Measurements from ENCODE around the gene PGAP6.
"Not testable (repeated sequence)": the region's sequence is repeated elsewhere in the genome, so short reads cannot be mapped to it uniquely, and the experiment has no call there.

Gene PGAP6

GRCh38 chr16:364595-365491 lies 16.9 kb downstream of the PGAP6 start:
- H3K27ac ChIP-seq (ENCODE audit: low read depth in 2 of 2, low read length in 2 of 2), result no peak overlapping the region
- H3K4me3 ChIP-seq (ENCODE audit: low read length in 2 of 2), result no peak overlapping the region
- H3K9ac ChIP-seq (ENCODE audit: low read depth in 1 of 2, low read length in 2 of 2), result no peak overlapping the region
- peaks cover 4 to 10% of the 10 kb centered on the region in 2 donors for H3K27me3 ChIP-seq (ENCODE audit: control insufficient read depth in 2 of 2, insufficient read depth in 2 of 2, low read length in 2 of 2)
- H3K9me3 ChIP-seq (ENCODE audit: control insufficient read depth in 2 of 2, low read length in 2 of 2), result no peaks in the 10 kb centered on the region
- peaks cover 3 to 5% of the 10 kb centered on the region in 2 donors for H3K4me1 ChIP-seq (ENCODE audit: control insufficient read depth in 2 of 2, insufficient read depth in 2 of 2, low read length in 2 of 2)
- peaks cover 10 to 19% of the 10 kb centered on the region in 2 donors for H3K36me3 ChIP-seq (ENCODE audit: control insufficient read depth in 2 of 2, insufficient read depth in 2 of 2, low read length in 2 of 2)

DNA sequence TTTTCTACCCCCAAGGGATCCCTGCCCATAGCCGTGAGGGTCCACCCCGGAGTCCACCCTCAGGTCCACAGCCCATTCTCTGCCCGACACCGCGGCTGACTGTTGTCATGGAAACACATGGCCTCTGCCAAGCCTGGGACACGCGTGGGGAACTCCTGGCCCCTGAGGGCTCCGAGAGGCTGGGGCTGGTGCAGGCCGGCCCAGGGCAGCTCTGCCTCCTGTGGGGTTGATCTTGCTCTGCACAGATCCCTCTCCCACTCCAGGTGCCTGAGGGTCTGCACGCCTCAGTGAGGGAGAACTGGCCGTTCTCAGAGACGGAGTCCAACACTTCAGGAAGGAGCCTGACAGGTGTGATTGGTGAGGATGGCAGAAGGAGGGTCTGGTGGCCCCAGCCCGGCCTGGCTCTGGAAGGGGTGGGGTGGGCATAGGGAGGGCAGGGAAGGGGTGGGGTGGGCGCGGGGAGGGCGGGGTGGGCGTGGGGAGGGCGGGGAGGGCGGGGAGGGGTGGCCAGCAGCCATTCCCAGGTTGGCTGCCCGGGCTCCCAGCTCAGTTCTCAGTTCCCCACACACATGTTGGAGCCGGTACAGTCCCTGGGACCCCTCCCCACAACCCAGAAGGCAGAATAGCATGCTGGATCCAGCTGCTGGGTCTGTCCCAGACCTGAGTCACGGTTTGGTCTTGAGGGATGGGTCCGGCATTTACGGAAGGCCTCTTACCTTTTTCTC lies 17.9 kb downstream of the PGAP6 start:
- H3K4me1 ChIP-seq (ENCODE audit: control insufficient read depth in 2 of 2, insufficient read depth in 2 of 2, low read length in 2 of 2), result peaks cover 0 to 5% of the 10 kb centered on the region in 2 donors
- H3K4me3 ChIP-seq (ENCODE audit: low read length in 2 of 2), result no peak overlapping the region
- H3K27ac ChIP-seq (ENCODE audit: low read depth in 2 of 2, low read length in 2 of 2), result no peak overlapping the region
- H3K9ac ChIP-seq (ENCODE audit: low read depth in 1 of 2, low read length in 2 of 2), result no peak overlapping the region
- H3K36me3 ChIP-seq (ENCODE audit: control insufficient read depth in 2 of 2, insufficient read depth in 2 of 2, low read length in 2 of 2), result peaks cover 10 to 18% of the 10 kb centered on the region in 2 donors
- H3K9me3 ChIP-seq (ENCODE audit: control insufficient read depth in 2 of 2, low read length in 2 of 2), result no peaks in the 10 kb centered on the region
- peaks cover 4 to 10% of the 10 kb centered on the region in 2 donors for H3K27me3 ChIP-seq (ENCODE audit: control insufficient read depth in 2 of 2, insufficient read depth in 2 of 2, low read length in 2 of 2)

GRCh38 chr16:363110-363765 lies 18.5 kb downstream of the PGAP6 start:
- Histone ChIP-seq H3K27ac (ENCODE audit: low read depth in 2 of 2, low read length in 2 of 2) (no peak overlapping the region), H3K36me3 (ENCODE audit: control insufficient read depth in 2 of 2, insufficient read depth in 2 of 2, low read length in 2 of 2) (peaks cover 10 to 13% of the 10 kb centered on the region in 2 donors), H3K9ac (ENCODE audit: low read depth in 1 of 2, low read length in 2 of 2) (no peak overlapping the region), H3K27me3 (ENCODE audit: control insufficient read depth in 2 of 2, insufficient read depth in 2 of 2, low read length in 2 of 2) (peaks cover 4 to 10% of the 10 kb centered on the region in 2 donors), H3K9me3 (ENCODE audit: control insufficient read depth in 2 of 2, low read length in 2 of 2) (no peaks in the 10 kb centered on the region), H3K4me3 (ENCODE audit: low read length in 2 of 2) (no peak overlapping the region), H3K4me1 (ENCODE audit: control insufficient read depth in 2 of 2, insufficient read depth in 2 of 2, low read length in 2 of 2) (peaks cover 0 to 5% of the 10 kb centered on the region in 2 donors)

- H3K4me1 ChIP-seq (ENCODE audit: control insufficient read depth in 2 of 2, insufficient read depth in 2 of 2, low read length in 2 of 2); H3K9ac ChIP-seq (ENCODE audit: low read depth in 1 of 2, low read length in 2 of 2); H3K9me3 ChIP-seq (ENCODE audit: control insufficient read depth in 2 of 2, low read length in 2 of 2); H3K27ac ChIP-seq (ENCODE audit: low read depth in 2 of 2, low read length in 2 of 2); H3K36me3 ChIP-seq (ENCODE audit: control insufficient read depth in 2 of 2, insufficient read depth in 2 of 2, low read length in 2 of 2); H3K4me3 ChIP-seq (ENCODE audit: low read length in 2 of 2): not testable (repeated sequence)
- peaks cover 4 to 10% of the 10 kb centered on the region in 2 donors for H3K27me3 ChIP-seq (ENCODE audit: control insufficient read depth in 2 of 2, insufficient read depth in 2 of 2, low read length in 2 of 2)
Measured at GRCh38 chr16:362702-362999, 19.1 kb downstream of the PGAP6 start.

- Histone ChIP-seq H3K36me3 (ENCODE audit: control insufficient read depth in 2 of 2, insufficient read depth in 2 of 2, low read length in 2 of 2) (peaks cover 3 to 4% of the 10 kb centered on the region in 2 donors), H3K9ac (ENCODE audit: low read depth in 1 of 2, low read length in 2 of 2) (no peak overlapping the region), H3K27me3 (ENCODE audit: control insufficient read depth in 2 of 2, insufficient read depth in 2 of 2, low read length in 2 of 2) (peaks cover 4 to 10% of the 10 kb centered on the region in 2 donors), H3K27ac (ENCODE audit: low read depth in 2 of 2, low read length in 2 of 2) (no peak overlapping the region), H3K4me1 (ENCODE audit: control insufficient read depth in 2 of 2, insufficient read depth in 2 of 2, low read length in 2 of 2) (peaks cover 0 to 5% of the 10 kb centered on the region in 2 donors), H3K9me3 (ENCODE audit: control insufficient read depth in 2 of 2, low read length in 2 of 2) (no peaks in the 10 kb centered on the region), H3K4me3 (ENCODE audit: low read length in 2 of 2) (no peak overlapping the region)
Measured at GRCh38 chr16:361872-362701, 19.7 kb downstream of the PGAP6 start.

- Histone ChIP-seq H3K36me3 (ENCODE audit: control insufficient read depth in 2 of 2, insufficient read depth in 2 of 2, low read length in 2 of 2) (no peaks in the 10 kb centered on the region), H3K27me3 (ENCODE audit: control insufficient read depth in 2 of 2, insufficient read depth in 2 of 2, low read length in 2 of 2) (peaks cover 4 to 10% of the 10 kb centered on the region in 2 donors), H3K4me1 (ENCODE audit: control insufficient read depth in 2 of 2, insufficient read depth in 2 of 2, low read length in 2 of 2) (peaks cover 0 to 5% of the 10 kb centered on the region in 2 donors), H3K9ac (ENCODE audit: low read depth in 1 of 2, low read length in 2 of 2) (no peak overlapping the region), H3K4me3 (ENCODE audit: low read length in 2 of 2) (no peak overlapping the region), H3K27ac (ENCODE audit: low read depth in 2 of 2, low read length in 2 of 2) (no peak overlapping the region), H3K9me3 (ENCODE audit: control insufficient read depth in 2 of 2, low read length in 2 of 2) (no peaks in the 10 kb centered on the region)
Measured at GRCh38 chr16:361341-361871, 20.4 kb downstream of the PGAP6 start.

GRCh38 chr16:360698-361336 lies 21.0 kb downstream of the PGAP6 start:
- Histone ChIP-seq H3K27ac (ENCODE audit: low read depth in 2 of 2, low read length in 2 of 2) (no peak overlapping the region), H3K4me3 (ENCODE audit: low read length in 2 of 2) (no peak overlapping the region), H3K36me3 (ENCODE audit: control insufficient read depth in 2 of 2, insufficient read depth in 2 of 2, low read length in 2 of 2) (no peaks in the 10 kb centered on the region), H3K4me1 (ENCODE audit: control insufficient read depth in 2 of 2, insufficient read depth in 2 of 2, low read length in 2 of 2) (peaks cover 0 to 5% of the 10 kb centered on the region in 2 donors), H3K9me3 (ENCODE audit: control insufficient read depth in 2 of 2, low read length in 2 of 2) (no peaks in the 10 kb centered on the region), H3K9ac (ENCODE audit: low read depth in 1 of 2, low read length in 2 of 2) (no peak overlapping the region), H3K27me3 (ENCODE audit: control insufficient read depth in 2 of 2, insufficient read depth in 2 of 2, low read length in 2 of 2) (peaks cover 4 to 10% of the 10 kb centered on the region in 2 donors)

GRCh38 chr16:359871-360697 lies 21.7 kb downstream of the PGAP6 start:
- Histone ChIP-seq H3K4me1 (ENCODE audit: control insufficient read depth in 2 of 2, insufficient read depth in 2 of 2, low read length in 2 of 2) (peaks cover 0 to 5% of the 10 kb centered on the region in 2 donors), H3K27ac (ENCODE audit: low read depth in 2 of 2, low read length in 2 of 2) (no peak overlapping the region), H3K27me3 (ENCODE audit: control insufficient read depth in 2 of 2, insufficient read depth in 2 of 2, low read length in 2 of 2) (peaks cover 4 to 10% of the 10 kb centered on the region in 2 donors), H3K36me3 (ENCODE audit: control insufficient read depth in 2 of 2, insufficient read depth in 2 of 2, low read length in 2 of 2) (no peaks in the 10 kb centered on the region), H3K9ac (ENCODE audit: low read depth in 1 of 2, low read length in 2 of 2) (no peak overlapping the region), H3K4me3 (ENCODE audit: low read length in 2 of 2) (no peak overlapping the region), H3K9me3 (ENCODE audit: control insufficient read depth in 2 of 2, low read length in 2 of 2) (no peaks in the 10 kb centered on the region)
